Breast epithelium (tissue), 4 donors: ENCODE results near the gene HECTD2. TPM values are rescaled to one million over a fixed set of nuclear protein-coding genes. Genes with fewer than 3 reads are reported as not detected.

Experiments
- DNase-seq, 2 donors: peaks; one replicate each; pipeline ENCODE4 v3.0.0-alpha.2; 2019; ENCODE audit warnings: low spot score in 2 of 2
- H3K27ac ChIP-seq, 2 donors: fragments of 200-600 bp; sonication (generic) in 1 of 2; one replicate each; pipeline ENCODE4 v1.5.1; 2016 to 2019; ENCODE audit warnings: mild to moderate bottlenecking in 1 of 2
- H3K27me3 ChIP-seq, 2 donors: fragments of 200-600 bp; sonication (generic) in 1 of 2; one replicate each; pipeline versions ENCODE4 v1.5.1 to v1.6.0; 2017 to 2019; ENCODE audit warnings: control low read depth in 1 of 2, mild to moderate bottlenecking in 1 of 2
- H3K36me3 ChIP-seq: fragments of 200-600 bp; one replicate; pipeline ENCODE4 v1.5.1; 2019
- H3K4me1 ChIP-seq, 2 donors: fragments of 200-600 bp; sonication (generic); one replicate each; pipeline ENCODE4 v1.5.1; 2016 to 2019; ENCODE audit warnings: control low read depth in 1 of 2
- H3K4me3 ChIP-seq, 3 donors: fragments of 200-600 bp; sonication (generic); 1 replicate in 2 of 3; 2 replicates in 1 of 3; pipeline ENCODE4 v1.5.1; 2016 to 2019; ENCODE audit warnings: mild to moderate bottlenecking in 3 of 3, moderate library complexity in 2 of 3
- H3K9me3 ChIP-seq, 2 donors: fragments of 200-600 bp; sonication (generic) in 1 of 2; one replicate each; pipeline ENCODE4 v1.5.1; 2016 to 2019; ENCODE audit warnings: control low read depth in 1 of 2
- POLR2A ChIP-seq: fragments of 450-650 bp; IDR thresholded peaks from one replicate; pipeline ENCODE4 v1.6.1; 2016; ENCODE audit warnings: antibody characterized with exemption, mild to moderate bottlenecking, moderate library complexity
- POLR2AphosphoS5 ChIP-seq, 3 donors: sonication (generic); formaldehyde crosslinking; IDR thresholded peaks; one replicate each; pipeline ENCODE4 v1.6.1; 2017; ENCODE audit warnings: antibody characterized with exemption in 3 of 3
- intact Hi-C: fragments of 100-400 bp; cut with DNase I; formaldehyde crosslinking; loops from one replicate; pipeline ENCODE4 v1.15.1; 2023; ENCODE audit warnings: low total_unique reads
- total RNA-seq, 3 donors: library from RNA; depleted of rRNA; stranded (reverse); fragments of >200 nt; gene quantifications; one replicate each; pipeline ENCODE4 v1.1.0, GENCODE V29; 2016
- TF ChIP-seq, protein P1 (sequence below), 3 donors: fragments of 450-650 bp; IDR thresholded peaks; one replicate each; pipeline ENCODE4 v1.5.1; 2016 to 2017; ENCODE audit warnings: antibody characterized with exemption in 3 of 3, mild to moderate bottlenecking in 3 of 3, moderate library complexity in 3 of 3

The HECTD2 gene
- total RNA-seq, 3 donors from 2014 or later = 14.2 to 30.7 (median 19.0) TPM

DNA sequence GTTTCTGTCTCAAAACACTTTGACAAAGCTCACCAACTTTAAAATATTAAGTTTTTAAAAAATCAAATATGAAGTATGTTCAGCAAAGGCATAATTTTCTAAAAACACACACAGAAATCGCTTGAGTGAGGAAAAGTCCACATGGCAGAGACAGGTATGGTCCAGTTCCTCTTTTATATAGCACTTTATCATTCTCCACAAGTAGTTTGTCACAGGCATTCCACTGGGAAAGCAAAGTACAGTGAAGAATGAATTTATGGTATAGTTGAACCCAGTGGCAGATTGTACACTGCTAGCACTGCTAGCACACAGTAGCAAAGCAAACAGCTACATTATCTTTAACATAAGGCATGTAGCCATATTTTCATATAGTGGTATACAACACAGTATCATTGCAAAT is 102.3 kb downstream of the HECTD2 start:
- Histone ChIP-seq H3K27me3 (no peaks in the 10 kb centered on the region), H3K4me1 (no peaks in the 10 kb centered on the region), H3K9me3 (peaks cover 0 to 2% of the 10 kb centered on the region in 2 donors), H3K4me3 (no peak overlapping the region), H3K27ac (no peak overlapping the region), H3K36me3 (peaks cover 6% of the 10 kb centered on the region)
- TF ChIP-seq POLR2A (no peak), POLR2AphosphoS5 (IDR thresholded peaks at IDR 0.05) (no peak)
- TF ChIP-seq, protein P1, sequence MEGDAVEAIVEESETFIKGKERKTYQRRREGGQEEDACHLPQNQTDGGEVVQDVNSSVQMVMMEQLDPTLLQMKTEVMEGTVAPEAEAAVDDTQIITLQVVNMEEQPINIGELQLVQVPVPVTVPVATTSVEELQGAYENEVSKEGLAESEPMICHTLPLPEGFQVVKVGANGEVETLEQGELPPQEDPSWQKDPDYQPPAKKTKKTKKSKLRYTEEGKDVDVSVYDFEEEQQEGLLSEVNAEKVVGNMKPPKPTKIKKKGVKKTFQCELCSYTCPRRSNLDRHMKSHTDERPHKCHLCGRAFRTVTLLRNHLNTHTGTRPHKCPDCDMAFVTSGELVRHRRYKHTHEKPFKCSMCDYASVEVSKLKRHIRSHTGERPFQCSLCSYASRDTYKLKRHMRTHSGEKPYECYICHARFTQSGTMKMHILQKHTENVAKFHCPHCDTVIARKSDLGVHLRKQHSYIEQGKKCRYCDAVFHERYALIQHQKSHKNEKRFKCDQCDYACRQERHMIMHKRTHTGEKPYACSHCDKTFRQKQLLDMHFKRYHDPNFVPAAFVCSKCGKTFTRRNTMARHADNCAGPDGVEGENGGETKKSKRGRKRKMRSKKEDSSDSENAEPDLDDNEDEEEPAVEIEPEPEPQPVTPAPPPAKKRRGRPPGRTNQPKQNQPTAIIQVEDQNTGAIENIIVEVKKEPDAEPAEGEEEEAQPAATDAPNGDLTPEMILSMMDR (IDR thresholded peaks at IDR 0.05) = no peak
- no peak for DNase-seq
- intact Hi-C loops = no loop called here

DNA sequence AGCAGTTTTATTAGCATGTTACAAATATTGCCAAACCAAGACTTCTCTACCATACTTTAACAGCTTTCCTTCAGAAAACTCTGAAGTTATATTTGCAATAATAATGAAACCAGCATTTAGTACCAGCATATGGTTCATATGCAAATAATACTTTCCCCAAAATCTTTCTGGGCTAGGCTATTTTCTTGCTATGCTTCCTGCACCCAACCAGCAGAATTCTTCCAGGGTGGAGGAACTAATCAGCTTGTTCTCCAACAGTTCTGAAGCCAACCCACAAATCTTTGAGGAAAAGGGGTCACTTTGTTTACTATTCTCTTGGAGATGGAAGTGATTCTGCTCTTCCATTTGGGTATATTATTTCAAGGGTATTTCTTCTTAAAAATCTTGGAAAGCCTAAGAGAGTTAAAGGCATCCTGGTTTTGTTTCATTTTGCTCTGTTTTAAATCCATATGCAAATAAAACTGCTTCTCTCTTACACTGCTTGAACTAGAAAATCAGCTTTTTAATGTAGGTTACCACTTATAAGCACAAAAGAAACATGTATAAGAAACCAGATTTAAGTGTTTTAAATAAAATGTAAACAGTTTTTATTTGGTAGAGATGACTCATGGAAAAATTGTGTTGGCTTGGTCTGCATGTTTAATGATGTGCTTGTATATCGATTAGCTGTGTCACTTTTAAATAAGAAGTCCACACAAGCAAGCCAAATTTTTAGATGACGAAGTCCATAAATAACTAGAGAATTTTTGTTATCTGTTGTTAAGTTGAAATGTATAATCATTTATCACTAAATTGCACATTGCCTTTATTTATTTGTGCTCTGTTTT is 103.7 kb downstream of the HECTD2 start:
- no peaks in the 10 kb centered on the region for H3K4me1 ChIP-seq
- DNase-seq = no peak
- peaks cover 0 to 8% of the 10 kb centered on the region in 2 donors for H3K9me3 ChIP-seq
- TF ChIP-seq POLR2A = no peak
- TF ChIP-seq, protein P1 (IDR thresholded peaks at IDR 0.05) = no peak
- no peak for TF ChIP-seq POLR2AphosphoS5 (IDR thresholded peaks at IDR 0.05)
- H3K36me3 ChIP-seq = peaks cover 6% of the 10 kb centered on the region
- no peak overlapping the region for H3K27ac ChIP-seq
- H3K4me3 ChIP-seq = no peak overlapping the region
- no peaks in the 10 kb centered on the region for H3K27me3 ChIP-seq
- intact Hi-C loops = no loop called here

DNA sequence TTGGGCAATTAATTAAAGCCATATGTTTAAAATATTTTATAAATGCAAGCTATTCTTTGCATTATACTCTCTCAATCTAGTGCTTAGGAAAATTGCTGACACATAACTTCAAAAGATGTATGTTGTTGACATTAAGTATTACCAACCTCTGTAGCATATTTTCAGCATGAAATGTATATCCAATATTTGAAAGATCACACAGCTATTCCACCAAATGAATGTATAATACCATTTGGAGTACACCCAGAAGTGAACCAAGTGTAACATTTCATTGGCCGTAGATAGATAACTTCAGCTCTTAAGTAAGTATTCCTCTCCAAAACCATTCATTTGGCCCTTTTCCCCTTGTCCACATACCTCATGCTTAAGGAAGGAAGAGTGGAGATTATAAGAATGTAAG is 104.6 kb downstream of the HECTD2 start:
- Histone ChIP-seq H3K27me3 (no peaks in the 10 kb centered on the region), H3K9me3 (peaks cover 0 to 8% of the 10 kb centered on the region in 2 donors), H3K4me1 (no peaks in the 10 kb centered on the region), H3K4me3 (no peak overlapping the region), H3K36me3 (peaks cover 6% of the 10 kb centered on the region), H3K27ac (no peak overlapping the region)
- intact Hi-C loops = no loop called here
- DNase-seq = no peak
- no peak for TF ChIP-seq POLR2AphosphoS5 (IDR thresholded peaks at IDR 0.05)
- TF ChIP-seq, protein P1 (IDR thresholded peaks at IDR 0.05) = no peak
- no peak for TF ChIP-seq POLR2A

DNA sequence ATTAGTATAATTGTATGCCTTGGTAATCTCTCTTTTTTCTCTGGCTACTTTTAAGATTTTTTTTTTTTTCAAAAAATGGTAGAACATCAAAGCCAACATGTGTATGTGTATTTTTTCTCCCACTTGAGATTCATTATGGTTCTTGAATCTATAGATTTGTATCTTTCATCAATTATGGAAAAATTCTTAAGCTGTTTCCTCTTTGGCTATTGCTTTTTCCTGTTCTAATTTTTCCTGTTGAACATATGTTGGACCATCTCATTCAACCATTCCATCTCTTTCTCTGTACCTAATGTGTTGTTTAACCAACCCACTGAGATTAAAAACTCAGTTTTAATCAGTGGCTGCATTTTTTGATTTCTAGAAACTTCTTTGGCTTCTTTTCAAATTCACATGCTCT is 107.2 kb downstream of the HECTD2 start:
- no peak for DNase-seq

More for the DNA sequence above, 107.2 kb downstream of the HECTD2 start:
- no peak overlapping the region for H3K27ac ChIP-seq
- TF ChIP-seq POLR2A = no peak
- no peak for TF ChIP-seq POLR2AphosphoS5 (IDR thresholded peaks at IDR 0.05)
- TF ChIP-seq, protein P1 (IDR thresholded peaks at IDR 0.05) = no peak
- H3K36me3 ChIP-seq = peaks cover 6% of the 10 kb centered on the region
- peaks cover 0 to 8% of the 10 kb centered on the region in 2 donors for H3K9me3 ChIP-seq
- intact Hi-C loops = no loop called here
- no peak overlapping the region for H3K4me3 ChIP-seq
- no peaks in the 10 kb centered on the region for H3K4me1 ChIP-seq
- no peaks in the 10 kb centered on the region for H3K27me3 ChIP-seq
